Head of caudate nucleus (tissue), 42 donors: Measurements from ENCODE around the gene LRP10.

ENCODE experiments used
- DNase-seq, 42 donors: peaks; one replicate each; pipeline versions ENCODE4 v3.0.0 to v3.0.0-alpha.2; 2020 to 2021; ENCODE audit warnings: mixed read lengths in 7 of 42
- intact Hi-C: fragments of 100-400 bp; cut with DNase I; formaldehyde crosslinking; loops from one replicate; pipeline ENCODE4 v1.15.0; 2022

Gene LRP10

DNA sequence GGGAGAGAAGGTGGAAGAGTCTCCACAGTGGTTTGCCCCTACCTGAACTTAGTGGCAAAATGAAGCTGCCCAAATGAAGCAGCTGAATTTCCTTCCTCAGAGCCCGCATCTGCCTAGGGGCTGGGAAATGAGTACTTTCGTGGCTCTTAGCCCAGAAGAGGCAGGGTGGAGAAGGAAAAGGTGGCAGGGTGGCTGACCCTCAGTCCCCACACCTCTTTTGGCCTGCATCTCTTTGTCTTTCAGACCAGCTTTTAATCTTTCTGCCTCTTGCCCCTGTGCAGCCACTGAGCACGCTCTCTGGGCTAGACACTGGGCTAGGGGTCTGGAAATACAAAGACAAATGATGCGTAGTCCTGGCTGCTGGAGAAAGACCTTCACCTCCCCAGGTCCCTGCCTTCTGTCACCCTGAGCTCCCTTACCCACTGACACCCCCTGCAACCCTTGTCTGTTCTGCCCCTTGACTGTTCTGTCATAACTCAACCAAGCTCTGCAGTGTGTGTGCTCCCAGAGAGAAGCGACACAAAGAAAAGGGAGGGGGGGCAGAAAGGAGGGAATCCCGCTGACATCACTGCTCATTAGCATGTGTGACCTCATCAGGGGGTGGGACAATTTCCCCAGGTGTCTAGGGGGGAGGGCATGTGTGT lies 11.1 kb downstream of the LRP10 start:
- intact Hi-C loops, result no loop called here
- DNase-seq, result peak; percentile 34 to 91 (median 72)

DNA sequence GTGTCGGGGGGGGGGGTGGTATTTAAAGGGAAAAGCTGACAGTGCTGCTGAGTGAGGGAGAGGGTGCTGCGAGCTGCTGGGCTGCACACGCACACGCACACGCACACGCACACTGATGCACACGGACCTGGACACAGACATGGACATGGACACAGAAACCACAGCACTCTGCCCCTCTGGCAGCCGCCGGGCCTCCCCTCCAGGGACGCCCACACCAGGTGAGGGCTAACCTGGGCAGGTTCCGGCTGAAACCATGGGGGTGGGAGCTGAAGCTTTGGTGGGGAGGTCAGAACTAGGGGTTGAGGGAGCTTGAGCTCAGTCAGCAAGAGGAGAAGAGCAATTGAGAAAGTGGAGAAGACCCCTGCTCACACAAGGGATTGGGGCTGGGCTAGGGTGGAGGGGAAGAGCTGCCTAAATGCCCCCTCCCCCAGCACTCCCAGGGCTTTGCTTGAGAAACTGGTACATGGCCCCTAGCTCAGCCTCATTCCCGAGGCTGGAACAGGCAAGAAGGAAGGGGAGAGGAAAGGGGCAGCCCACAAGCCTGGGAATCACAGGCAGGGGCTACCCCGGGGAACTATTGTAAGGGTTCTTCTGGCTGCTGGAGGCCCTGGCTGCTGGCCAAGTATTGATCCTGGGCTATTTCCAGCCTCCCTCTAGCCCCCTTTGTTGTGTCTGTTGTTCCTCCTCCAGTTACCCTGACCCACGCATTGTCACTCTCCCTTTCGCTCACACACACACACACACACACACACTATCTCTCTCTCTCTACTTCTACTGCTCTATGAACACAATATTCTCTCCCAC lies 11.8 kb downstream of the LRP10 start, which contains the start of gene REM2:
REM2 (plus strand) TSS at position 50 of the 804 bp plus-strand sequence; CDS start at position 116, 66 bp downstream.
- peak in 7 of 42 donors; percentile 26 to 55 (median 31) for DNase-seq
- intact Hi-C loops, result no loop called here

DNA sequence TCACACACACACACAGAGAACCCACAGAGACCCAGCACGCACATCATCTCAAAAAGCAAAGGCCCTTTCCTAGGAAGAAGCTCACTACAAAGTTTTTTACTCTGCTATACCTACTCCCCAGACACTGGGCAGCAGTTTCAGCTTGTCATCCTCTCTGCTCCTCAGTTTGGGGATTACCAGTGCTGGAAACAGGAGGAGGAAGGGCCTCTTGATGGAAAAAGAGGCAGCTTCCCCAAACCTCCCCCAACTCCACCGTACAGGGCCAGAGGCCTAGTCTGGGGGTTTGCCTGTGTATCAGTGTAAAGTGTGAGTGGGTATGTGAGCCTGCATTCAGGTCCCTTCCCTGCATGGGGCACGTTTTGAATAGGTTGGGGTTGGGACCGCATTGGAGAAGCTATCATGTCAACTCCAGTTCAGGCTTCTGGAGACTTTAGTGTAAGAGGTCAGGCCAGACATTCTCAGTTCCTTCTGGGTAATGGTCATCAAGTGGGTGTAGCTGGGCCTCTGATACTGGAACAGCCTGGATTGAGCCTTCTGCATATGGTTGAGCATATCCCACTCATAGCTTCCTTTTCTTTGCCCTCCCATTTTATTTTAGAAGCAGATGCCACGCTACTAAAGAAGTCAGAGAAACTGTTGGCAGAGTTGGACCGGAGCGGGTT lies 12.7 kb downstream of the LRP10 start:
- intact Hi-C loops, result no loop called here

DNA sequence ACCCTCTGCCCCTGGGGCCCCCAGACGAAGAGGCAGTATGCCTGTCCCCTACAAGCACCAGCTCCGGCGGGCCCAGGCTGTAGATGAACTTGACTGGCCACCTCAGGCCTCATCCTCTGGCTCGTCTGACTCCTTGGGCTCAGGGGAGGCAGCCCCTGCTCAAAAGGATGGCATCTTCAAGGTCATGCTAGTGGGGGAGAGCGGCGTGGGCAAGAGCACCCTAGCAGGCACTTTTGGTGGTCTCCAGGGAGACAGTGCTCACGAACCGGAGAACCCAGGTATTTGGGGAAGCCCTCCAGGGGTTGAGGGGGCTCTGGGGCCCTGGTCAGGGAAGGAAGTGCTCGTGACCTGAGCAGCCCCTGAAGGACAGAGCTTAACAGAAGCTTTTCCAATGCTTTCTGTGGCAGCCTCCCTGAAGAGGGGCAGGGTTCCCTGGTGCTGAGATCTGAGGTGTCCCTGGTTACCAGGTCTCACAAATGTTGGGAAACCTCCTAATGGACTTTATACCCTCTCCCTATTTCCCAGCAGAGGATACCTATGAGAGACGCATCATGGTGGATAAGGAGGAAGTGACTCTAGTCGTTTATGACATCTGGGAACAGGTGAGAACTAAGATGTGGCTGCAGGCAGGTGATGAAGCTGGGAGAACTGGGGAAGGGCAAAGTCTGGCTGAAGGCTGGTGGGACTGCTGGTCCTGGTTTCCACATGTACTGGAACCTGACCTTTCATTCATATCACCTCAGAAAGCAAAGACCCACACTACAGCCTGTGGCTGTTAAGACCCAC lies 13.4 kb downstream of the LRP10 start:
- DNase-seq, result no peak
- intact Hi-C loops, result no loop called here

More for the DNA sequence above, 12.7 kb downstream of the LRP10 start:
- DNase-seq, result no peak

DNA sequence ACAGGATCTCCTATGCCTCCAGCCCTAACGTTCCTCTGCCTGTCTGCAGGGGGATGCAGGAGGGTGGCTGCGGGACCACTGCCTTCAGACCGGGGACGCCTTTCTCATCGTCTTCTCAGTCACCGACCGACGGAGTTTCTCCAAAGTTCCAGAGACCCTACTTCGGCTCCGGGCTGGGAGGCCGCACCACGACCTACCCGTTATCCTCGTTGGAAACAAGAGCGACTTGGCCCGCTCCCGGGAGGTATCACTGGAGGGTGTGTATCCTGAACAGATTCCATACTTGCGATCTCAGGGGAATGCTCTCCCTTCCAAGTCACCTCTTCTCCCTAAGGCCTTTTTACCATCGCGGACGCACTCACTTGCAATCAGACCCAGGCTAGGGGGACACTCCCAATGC lies 14.4 kb downstream of the LRP10 start:
- intact Hi-C loops, result no loop called here
- DNase-seq, result no peak

DNA sequence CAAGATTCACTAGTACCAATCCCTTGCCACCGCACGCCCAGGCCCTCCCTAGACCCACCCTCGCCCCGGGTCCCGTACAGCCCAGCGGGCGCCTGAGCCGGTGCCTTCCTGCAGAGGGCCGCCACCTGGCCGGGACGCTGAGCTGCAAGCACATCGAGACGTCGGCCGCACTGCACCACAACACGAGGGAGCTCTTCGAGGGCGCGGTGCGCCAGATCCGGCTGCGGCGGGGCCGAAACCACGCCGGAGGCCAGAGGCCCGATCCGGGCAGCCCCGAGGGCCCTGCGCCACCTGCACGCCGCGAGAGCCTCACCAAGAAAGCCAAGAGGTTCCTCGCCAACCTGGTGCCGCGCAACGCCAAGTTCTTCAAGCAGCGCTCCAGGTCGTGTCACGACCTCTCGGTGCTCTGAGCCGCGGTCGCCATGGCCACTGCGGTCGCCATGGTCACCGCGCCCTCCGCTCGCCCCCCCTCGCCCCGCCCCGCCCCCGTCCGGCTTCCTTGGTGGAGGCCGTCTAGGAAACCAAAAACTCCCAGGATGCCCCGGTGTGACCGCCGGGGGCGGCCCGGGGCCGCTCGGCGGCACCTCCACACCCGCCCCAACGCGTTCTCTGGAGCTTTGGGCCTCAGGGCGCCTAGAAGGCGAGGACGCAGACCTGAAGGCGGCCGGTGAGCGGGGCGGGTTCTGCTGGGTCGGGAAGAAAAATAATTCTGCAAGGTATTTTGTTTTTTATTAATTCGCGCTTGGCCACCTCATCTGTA lies 15.1 kb downstream of the LRP10 start:
- intact Hi-C loops, result no loop called here

DNA sequence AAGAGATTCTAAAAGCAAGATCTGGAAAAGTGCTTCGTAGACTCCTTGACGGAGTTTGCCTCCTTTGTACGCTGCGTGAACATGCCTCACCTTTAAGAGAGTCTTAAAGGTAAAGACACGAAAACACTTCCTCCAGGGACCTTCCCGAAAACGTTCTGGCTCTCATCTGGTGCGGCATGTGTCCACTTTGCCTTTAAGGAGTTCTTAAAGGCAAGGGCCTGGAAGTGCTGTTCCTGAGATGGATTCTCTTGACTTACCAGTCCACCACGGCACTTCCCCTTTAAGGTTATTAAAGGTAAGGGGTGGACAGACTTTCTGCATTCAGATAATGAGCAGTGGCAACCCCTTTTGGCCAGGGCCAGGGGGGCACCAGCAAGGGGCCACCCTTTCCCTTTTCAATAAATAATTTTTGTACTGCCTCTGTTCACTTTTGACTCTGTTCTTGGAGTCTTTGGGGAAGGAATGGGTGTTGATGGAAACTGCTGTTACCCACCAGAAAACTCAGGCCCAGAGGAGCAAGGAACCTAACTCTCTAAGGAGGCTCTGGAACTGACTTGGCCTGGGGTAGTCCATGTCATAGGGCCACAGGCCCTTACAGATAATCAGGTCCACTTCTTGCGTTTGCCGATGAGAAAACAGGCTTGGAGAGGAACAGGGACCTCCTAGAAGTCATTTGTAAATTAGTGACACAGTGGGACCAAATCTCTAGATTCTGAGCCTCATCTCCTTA lies 15.9 kb downstream of the LRP10 start:
- DNase-seq, result no peak
- intact Hi-C loops, result no loop called here

More for the DNA sequence above, 15.1 kb downstream of the LRP10 start:
- DNase-seq, result peak in 20 of 42 donors; percentile 14 to 61 (median 34)

DNA sequence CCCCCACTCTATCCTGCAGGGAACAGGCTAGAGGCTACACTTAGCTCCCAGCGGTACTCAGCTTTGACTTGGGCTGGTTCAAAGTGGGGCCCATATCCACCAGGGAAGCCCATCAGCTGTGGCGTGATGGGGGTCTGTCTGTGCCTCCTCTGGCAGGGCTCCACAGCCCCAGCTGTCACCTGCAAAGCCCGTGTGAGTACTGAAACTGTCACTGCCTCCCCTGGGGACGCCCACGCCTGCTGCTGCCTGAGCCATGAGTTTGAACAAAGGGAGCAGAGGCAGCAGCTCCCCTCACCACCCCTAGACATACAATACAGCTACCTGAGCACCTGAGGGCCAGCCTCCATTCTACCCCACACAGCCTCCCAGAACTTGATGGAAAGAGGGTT lies 16.4 kb downstream of the LRP10 start:
- DNase-seq, result peak; percentile 40 to 92 (median 78)

DNA sequence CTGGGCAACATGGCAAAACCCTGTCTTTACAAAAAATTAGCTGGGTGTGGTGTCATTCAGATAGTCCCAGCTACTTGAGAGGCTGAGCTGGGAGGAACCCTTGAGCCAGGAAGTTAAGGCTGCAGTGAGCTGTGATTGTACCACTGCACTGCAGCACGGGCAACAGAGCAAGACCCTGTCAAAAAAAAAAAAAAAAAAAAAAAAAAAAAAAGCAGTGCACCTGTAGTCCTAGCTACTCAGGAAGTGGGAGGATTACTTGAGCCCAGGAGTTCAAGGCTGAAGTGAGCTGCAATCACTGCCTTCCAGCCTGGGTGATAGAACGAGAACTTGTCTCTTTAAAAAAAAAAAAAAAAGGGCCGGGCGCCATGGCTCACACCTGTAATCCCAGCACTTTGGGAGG lies 17.1 kb downstream of the LRP10 start:
- intact Hi-C loops, result no loop called here
- no peak for DNase-seq

More for the DNA sequence above, 16.4 kb downstream of the LRP10 start:
- intact Hi-C loops, result no loop called here

DNA sequence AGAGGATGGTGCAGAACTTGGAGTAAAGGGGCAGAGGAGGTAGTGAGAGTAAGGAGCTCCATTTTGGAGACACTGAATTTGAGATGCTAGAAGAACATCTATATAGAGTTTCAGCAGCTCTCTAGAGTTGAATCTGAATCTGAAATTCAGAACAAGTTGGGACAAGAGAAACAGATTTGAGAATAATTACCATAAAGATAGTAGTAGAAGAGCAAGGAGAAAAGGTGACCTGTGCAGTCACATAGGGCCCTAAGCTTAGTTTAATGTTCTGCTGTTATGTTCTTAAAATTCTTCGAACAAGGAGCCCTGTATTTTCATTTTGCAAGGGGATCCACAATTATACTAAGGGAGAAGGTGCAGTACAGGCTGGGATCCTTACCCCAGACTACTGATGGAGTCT lies 18.9 kb downstream of the LRP10 start:
- intact Hi-C loops, result no loop called here
- DNase-seq, result no peak

DNA sequence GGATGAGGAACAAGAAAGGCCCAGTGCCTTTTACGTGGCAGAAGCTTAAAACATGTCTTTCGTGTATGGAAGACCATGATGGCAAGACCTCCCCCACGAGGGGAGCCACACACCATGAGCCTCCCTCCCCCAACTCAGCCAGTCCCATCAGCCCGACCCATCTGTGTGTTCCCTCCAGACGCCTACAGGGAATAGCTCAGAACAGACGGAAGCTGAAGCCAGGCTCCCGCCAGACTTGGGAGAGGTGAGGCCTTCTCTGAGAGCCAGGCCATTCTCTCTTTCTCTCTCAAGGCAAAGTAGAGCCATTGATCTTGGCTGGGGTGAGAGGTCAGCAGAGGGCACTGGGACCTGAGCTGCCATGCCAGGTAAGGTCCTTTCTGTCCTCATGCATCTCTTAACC lies 20.9 kb downstream of the LRP10 start:
- no peak for DNase-seq
- intact Hi-C loops, result no loop called here

DNA sequence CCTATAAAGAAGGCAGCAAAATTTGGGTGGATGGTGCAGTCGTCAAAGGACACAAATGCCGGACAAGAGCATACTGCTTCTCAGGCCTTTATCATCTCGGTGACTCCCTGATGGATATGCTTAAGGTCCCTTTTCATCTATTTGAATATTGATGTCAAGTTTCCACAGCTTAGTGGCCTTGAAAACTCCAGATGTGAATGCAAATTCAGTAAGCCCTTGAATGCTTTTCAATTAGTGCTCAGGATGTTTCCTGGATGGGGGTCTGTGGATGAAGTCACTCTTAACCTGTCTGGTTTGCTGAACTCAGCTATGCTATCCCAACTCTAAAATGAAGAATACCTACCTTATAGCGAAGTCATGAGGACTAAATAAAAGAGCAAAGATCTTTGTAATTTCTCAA lies 22.2 kb downstream of the LRP10 start:
- DNase-seq, result no peak
- intact Hi-C loops, result no loop called here

DNA sequence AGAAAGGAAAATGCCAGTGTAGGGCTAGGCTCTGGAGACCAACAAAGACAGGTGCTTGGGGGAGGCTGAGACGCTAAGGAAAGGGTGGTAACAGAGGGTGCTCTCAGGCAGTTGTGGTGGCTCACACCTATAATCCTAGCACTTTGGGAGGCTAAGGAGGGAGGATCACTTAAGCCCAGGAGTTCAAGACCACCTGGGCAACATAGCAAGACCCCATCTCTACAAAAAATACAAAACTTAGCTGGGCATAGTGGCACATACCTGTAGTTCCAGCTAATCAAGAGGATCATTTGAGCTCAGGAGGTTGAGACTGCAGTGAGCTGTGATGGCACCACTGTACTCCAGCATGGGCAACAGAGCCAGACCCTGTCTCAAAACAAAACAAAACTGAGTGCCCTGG lies 23.9 kb downstream of the LRP10 start:
- DNase-seq, result no peak
- intact Hi-C loops, result no loop called here

DNA sequence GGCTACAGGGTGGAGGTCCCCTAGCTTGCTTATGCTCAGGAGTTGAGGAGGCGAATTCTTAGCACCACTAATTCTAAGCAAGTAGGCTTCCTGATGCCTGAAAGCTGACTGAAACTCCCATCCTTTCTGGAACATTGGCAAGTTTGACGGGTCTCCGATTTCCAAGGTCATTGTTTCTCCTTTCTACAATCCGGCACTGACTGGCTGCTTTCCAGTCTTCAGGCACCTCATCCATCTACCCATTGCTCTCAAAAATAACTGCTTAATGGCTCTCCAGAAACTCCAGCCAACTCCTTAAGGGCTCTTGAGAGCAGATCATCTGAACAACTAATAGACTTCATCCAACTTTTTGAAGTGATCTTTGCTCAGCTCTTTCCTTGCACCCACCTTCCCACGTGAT lies 24.8 kb downstream of the LRP10 start:
- no peak for DNase-seq

DNA sequence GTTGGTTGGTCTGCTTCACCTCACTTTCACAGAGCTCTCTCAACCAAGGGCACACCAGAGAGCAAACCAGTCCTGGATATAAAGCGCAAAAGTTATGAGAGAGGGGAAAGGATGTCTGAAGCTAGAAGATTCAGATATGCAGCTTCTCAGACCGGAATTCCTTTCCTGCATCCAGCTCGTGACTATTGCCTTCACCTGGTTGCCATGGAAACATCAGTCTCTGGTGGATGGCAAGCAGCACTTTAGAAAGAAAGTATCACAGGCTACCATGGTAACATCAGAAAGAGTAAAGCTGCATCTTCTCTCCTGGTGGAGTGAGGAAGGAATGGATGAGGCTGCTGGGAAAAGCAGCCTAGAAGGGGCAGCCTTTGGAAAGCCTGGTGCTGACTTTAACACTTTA lies 25.2 kb downstream of the LRP10 start:
- intact Hi-C loops, result no loop called here
- peak in 21 of 42 donors; percentile 23 to 78 (median 49) for DNase-seq

More for the DNA sequence above, 24.8 kb downstream of the LRP10 start:
- intact Hi-C loops, result no loop called here

DNA sequence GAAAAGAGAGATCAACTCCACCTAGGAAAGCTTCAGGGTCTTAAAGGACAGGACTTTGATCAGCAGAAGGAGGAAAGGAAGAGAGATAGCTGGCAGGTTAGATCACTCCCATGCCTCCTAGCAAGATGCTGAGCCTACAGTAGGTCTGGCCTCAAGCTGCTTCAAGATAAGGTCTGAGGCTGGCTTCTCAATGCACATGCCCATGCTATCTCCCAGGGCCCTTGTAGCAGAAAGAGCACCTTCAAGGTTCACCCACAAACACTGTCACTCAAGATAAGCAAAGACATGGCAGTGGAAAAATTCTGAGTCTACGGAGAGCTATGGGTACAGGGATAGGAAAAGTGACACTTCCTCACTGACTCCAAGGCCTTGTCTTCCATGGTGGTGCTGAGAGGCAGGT lies 25.8 kb downstream of the LRP10 start:
- no peak for DNase-seq
- intact Hi-C loops, result no loop called here

DNA sequence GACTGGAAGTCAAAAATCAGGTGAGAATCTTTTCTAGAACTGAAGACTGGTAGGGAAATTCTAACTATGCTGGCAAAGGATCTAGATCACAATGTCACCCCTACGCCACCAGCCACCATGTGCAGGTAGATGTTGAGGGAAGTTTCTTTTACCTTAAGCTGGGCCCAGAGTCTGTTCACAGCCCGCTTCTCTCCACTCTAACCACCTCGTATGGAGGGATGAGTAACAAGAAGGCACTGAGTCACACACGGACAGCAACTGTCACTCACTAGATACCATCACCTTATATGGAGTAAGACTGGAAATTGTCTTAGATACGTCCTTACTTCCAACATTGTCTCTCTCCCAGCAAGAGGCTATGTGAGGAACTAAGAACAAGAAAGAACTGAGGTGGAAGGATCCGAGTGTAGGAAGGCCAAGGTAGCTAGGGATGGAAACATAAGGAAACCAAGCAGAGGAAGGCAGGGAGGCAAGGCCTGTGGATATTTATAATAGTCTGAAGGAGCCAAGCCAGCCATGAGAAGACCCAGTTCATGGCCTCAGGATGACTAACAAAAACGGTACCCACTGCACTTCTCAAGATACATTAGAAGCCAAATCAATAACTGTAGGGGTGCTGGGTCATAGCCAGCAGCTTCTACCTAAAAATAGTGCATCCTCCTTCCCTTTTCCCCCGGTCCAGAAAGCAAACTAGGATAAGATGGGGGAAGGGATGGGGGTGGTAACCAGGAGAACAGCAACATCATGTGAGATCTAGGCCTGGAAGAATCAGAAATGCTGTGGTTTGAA lies 27.0 kb downstream of the LRP10 start:
- intact Hi-C loops, result no loop called here
- DNase-seq, result peak in 3 of 42 donors; percentile 34 to 56 (median 36)
